ENCODE data around the gene KREMEN1. TPM values are rescaled to one million over a fixed set of nuclear protein-coding genes. Genes with fewer than 3 reads are reported as not detected.

Gene KREMEN1
- total RNA-seq, 1 experiment from 2014 or later, result 2.2 TPM

- no peak for ATAC-seq
- POLR2A ChIA-PET, result no interaction called here
- no TSS peak for BruUV-seq (replicated peaks)
Measured at GRCh38 chr22:29211466-29211865, 138.6 kb downstream of the KREMEN1 start.

GRCh38 chr22:29212743-29213142, 139.9 kb downstream of the KREMEN1 start:
- no peak for ATAC-seq
- no peaks in the 10 kb centered on the region for H3K4me1 ChIP-seq (ENCODE audit: control insufficient read depth, insufficient read depth, low read length)
- POLR2A ChIA-PET, result no interaction called here
- DNase-seq (ENCODE audit: low read depth, low spot score), result no peak
- BruUV-seq (replicated peaks), result no TSS peak
- TF ChIP-seq, protein P1, sequence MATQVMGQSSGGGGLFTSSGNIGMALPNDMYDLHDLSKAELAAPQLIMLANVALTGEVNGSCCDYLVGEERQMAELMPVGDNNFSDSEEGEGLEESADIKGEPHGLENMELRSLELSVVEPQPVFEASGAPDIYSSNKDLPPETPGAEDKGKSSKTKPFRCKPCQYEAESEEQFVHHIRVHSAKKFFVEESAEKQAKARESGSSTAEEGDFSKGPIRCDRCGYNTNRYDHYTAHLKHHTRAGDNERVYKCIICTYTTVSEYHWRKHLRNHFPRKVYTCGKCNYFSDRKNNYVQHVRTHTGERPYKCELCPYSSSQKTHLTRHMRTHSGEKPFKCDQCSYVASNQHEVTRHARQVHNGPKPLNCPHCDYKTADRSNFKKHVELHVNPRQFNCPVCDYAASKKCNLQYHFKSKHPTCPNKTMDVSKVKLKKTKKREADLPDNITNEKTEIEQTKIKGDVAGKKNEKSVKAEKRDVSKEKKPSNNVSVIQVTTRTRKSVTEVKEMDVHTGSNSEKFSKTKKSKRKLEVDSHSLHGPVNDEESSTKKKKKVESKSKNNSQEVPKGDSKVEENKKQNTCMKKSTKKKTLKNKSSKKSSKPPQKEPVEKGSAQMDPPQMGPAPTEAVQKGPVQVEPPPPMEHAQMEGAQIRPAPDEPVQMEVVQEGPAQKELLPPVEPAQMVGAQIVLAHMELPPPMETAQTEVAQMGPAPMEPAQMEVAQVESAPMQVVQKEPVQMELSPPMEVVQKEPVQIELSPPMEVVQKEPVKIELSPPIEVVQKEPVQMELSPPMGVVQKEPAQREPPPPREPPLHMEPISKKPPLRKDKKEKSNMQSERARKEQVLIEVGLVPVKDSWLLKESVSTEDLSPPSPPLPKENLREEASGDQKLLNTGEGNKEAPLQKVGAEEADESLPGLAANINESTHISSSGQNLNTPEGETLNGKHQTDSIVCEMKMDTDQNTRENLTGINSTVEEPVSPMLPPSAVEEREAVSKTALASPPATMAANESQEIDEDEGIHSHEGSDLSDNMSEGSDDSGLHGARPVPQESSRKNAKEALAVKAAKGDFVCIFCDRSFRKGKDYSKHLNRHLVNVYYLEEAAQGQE (IDR thresholded peaks at IDR 0.05; ENCODE audit: insufficient read depth in 1 of 2, low read depth in 2 of 2, low read length in 1 of 2), result no peak
- TF ChIP-seq POLR2AphosphoS5 (IDR thresholded peaks at IDR 0.05; ENCODE audit: low read depth, low read length) (no peak), TCF7L2 (IDR thresholded peaks at IDR 0.05; ENCODE audit: low read depth, low read length) (no peak), SIN3A (IDR thresholded peaks at IDR 0.05; ENCODE audit: borderline replicate concordance, insufficient read depth, low read depth, low read length) (no peak)
- TF ChIP-seq, protein P2, sequence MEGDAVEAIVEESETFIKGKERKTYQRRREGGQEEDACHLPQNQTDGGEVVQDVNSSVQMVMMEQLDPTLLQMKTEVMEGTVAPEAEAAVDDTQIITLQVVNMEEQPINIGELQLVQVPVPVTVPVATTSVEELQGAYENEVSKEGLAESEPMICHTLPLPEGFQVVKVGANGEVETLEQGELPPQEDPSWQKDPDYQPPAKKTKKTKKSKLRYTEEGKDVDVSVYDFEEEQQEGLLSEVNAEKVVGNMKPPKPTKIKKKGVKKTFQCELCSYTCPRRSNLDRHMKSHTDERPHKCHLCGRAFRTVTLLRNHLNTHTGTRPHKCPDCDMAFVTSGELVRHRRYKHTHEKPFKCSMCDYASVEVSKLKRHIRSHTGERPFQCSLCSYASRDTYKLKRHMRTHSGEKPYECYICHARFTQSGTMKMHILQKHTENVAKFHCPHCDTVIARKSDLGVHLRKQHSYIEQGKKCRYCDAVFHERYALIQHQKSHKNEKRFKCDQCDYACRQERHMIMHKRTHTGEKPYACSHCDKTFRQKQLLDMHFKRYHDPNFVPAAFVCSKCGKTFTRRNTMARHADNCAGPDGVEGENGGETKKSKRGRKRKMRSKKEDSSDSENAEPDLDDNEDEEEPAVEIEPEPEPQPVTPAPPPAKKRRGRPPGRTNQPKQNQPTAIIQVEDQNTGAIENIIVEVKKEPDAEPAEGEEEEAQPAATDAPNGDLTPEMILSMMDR (IDR thresholded peaks at IDR 0.05), result no peak
- no peak overlapping the region for H3K4me3 ChIP-seq (ENCODE audit: low read depth in 2 of 2, low read length in 2 of 2)
- no peak overlapping the region for H3K27ac ChIP-seq (ENCODE audit: low read length)
- H3K27me3 ChIP-seq (ENCODE audit: control insufficient read depth, insufficient read depth, low read length), result no peaks in the 10 kb centered on the region
- CTCF ChIA-PET, result interaction anchor here (0.7 kb wide), 1 partner anchor 131 kb away, joined by 7 read pairs; no protein-coding TSS in a partner anchor
- intact Hi-C loops (cut with micrococcal nuclease; ENCODE audit: unreplicated experiment), result no loop called here
- H3K9me3 ChIP-seq (ENCODE audit: control insufficient read depth, insufficient read depth, low read depth, low read length), result no peaks in the 10 kb centered on the region
- in situ Hi-C loops (cut with HindIII; ENCODE audit: low pct_unique_long_range_greater_than_20kb, low sequenced_read_pairs), result no loop called here
- H3K36me3 ChIP-seq (ENCODE audit: control insufficient read depth, insufficient read depth, low read length), result no peaks in the 10 kb centered on the region

More at GRCh38 chr22:29211466-29211865, 138.6 kb downstream of the KREMEN1 start:
- Histone ChIP-seq H3K9me3 (ENCODE audit: control insufficient read depth, insufficient read depth, low read depth, low read length) (no peaks in the 10 kb centered on the region), H3K4me1 (ENCODE audit: control insufficient read depth, insufficient read depth, low read length) (no peaks in the 10 kb centered on the region), H3K36me3 (ENCODE audit: control insufficient read depth, insufficient read depth, low read length) (no peaks in the 10 kb centered on the region), H3K27ac (ENCODE audit: low read length) (no peak overlapping the region), H3K27me3 (ENCODE audit: control insufficient read depth, insufficient read depth, low read length) (no peaks in the 10 kb centered on the region; the same call in 1 of the 2 replicates), H3K4me3 (ENCODE audit: low read depth in 2 of 2, low read length in 2 of 2) (no peak overlapping the region)
- TF ChIP-seq, protein P2 (IDR thresholded peaks at IDR 0.05), result no peak
- TF ChIP-seq, protein P1 (IDR thresholded peaks at IDR 0.05; ENCODE audit: insufficient read depth in 1 of 2, low read depth in 2 of 2, low read length in 1 of 2), result no peak
- no peak for TF ChIP-seq TCF7L2 (IDR thresholded peaks at IDR 0.05; ENCODE audit: low read depth, low read length)
- no peak for TF ChIP-seq SIN3A (IDR thresholded peaks at IDR 0.05; ENCODE audit: borderline replicate concordance, insufficient read depth, low read depth, low read length)
- DNase-seq (ENCODE audit: low read depth, low spot score), result no peak
- in situ Hi-C loops (cut with HindIII; ENCODE audit: low pct_unique_long_range_greater_than_20kb, low sequenced_read_pairs), result no loop called here
- CTCF ChIA-PET, result no interaction called here
- intact Hi-C loops (cut with micrococcal nuclease; ENCODE audit: unreplicated experiment), result no loop called here
